HEK293 (cell line): ENCODE measurements around the gene SLC31A1.

ENCODE experiments used
- CTCF ChIA-PET: fragments of 350-600 bp; formaldehyde crosslinking; extraction: SDS; loops from one replicate; lab custom pipeline; 2021; ENCODE audit warnings: antibody characterized with exemption; lab: Yijun Ruan, JAX
- POLR2A ChIA-PET: fragments of 300-600 bp; formaldehyde crosslinking; extraction: SDS; loops from one replicate; lab custom pipeline; 2020; ENCODE audit warnings: antibody characterized with exemption, inconsistent platforms; lab: Yijun Ruan, JAX
- H3K27ac ChIP-seq: fragments of 200-500 bp; sonication (Bioruptor generic); 2 replicates; pipeline ENCODE4 v1.5.1; 2014; ENCODE audit warnings: low read depth, low read length, control low read depth, inconsistent platforms; ENCODE audit errors: extremely low read depth
- H3K36me3 ChIP-seq, 2 experiments: fragments of 200-500 bp in 1 of 2; sonication (Bioruptor generic) in 1 of 2; 1 replicate in 1 of 2; 2 replicates in 1 of 2; pipeline ENCODE4 v1.5.1; 2014 to 2017; ENCODE audit warnings: inconsistent platforms in 2 of 2, low read length in 2 of 2; ENCODE audit not compliant: control insufficient read depth in 2 of 2, insufficient read depth in 1 of 2
- H3K4me1 ChIP-seq: fragments of 200-500 bp; sonication (Bioruptor generic); 2 replicates; pipeline ENCODE4 v1.5.1; 2014; ENCODE audit warnings: mild to moderate bottlenecking, low read length, inconsistent platforms; ENCODE audit not compliant: control insufficient read depth, insufficient read depth
- H3K4me3 ChIP-seq: 2 replicates; pipeline ENCODE4 v1.5.1; 2011; ENCODE audit warnings: low read depth, mild to moderate bottlenecking, control low read depth, low read length, moderate library complexity
- H3K9me3 ChIP-seq: fragments of 200-500 bp; sonication (Bioruptor generic); 2 replicates; pipeline ENCODE4 v1.5.1; 2014; ENCODE audit warnings: low read depth, low read length, inconsistent platforms; ENCODE audit not compliant: control insufficient read depth, insufficient read depth
- ZBTB49 ChIP-seq: fragments of 450-650 bp; formaldehyde crosslinking; IDR thresholded peaks from 2 replicates; pipeline ENCODE4 v1.5.1; 2016; ENCODE audit warnings: missing biosample characterization, missing genetic modification characterization, low read depth
- ZBTB8A ChIP-seq: fragments of 450-650 bp; formaldehyde crosslinking; IDR thresholded peaks from 2 replicates; pipeline ENCODE4 v1.5.1; 2016; ENCODE audit warnings: missing biosample characterization, missing genetic modification characterization
- ZNF223 ChIP-seq: fragments of 450-650 bp; formaldehyde crosslinking; IDR thresholded peaks from 2 replicates; pipeline ENCODE4 v1.5.1; 2016; ENCODE audit warnings: missing biosample characterization, missing genetic modification characterization
- ZNF26 ChIP-seq: fragments of 450-650 bp; formaldehyde crosslinking; IDR thresholded peaks from 2 replicates; pipeline ENCODE4 v1.5.1; 2016; ENCODE audit warnings: missing biosample characterization, missing genetic modification characterization
- ZNF266 ChIP-seq: fragments of 450-650 bp; formaldehyde crosslinking; IDR thresholded peaks from 2 replicates; pipeline ENCODE4 v1.5.1; 2016; ENCODE audit warnings: missing biosample characterization, missing genetic modification characterization, low read depth
- ZNF366 ChIP-seq: fragments of 450-650 bp; formaldehyde crosslinking; conservative IDR thresholded peaks from 2 replicates; pipeline ENCODE4 v1.5.1; 2016; ENCODE audit warnings: missing biosample characterization, missing genetic modification characterization
- ZNF488 ChIP-seq: fragments of 450-650 bp; formaldehyde crosslinking; IDR thresholded peaks from 2 replicates; pipeline ENCODE4 v1.5.1; 2016; ENCODE audit warnings: missing biosample characterization, missing genetic modification characterization
- ZNF596 ChIP-seq: fragments of 450-650 bp; IDR thresholded peaks from 2 replicates; pipeline ENCODE4 v1.5.0; 2018; ENCODE audit warnings: missing biosample characterization, mild to moderate bottlenecking, missing genetic modification characterization, moderate library complexity
- ZNF610 ChIP-seq: fragments of 450-650 bp; formaldehyde crosslinking; IDR thresholded peaks from 2 replicates; pipeline ENCODE4 v1.5.1; 2016; ENCODE audit warnings: missing biosample characterization, missing genetic modification characterization, borderline replicate concordance
- ZNF654 ChIP-seq: fragments of 450-650 bp; formaldehyde crosslinking; IDR thresholded peaks from 2 replicates; pipeline ENCODE4 v1.5.1; 2016; ENCODE audit warnings: low read depth, missing biosample characterization, missing genetic modification characterization
- ZNF830 ChIP-seq: fragments of 450-650 bp; IDR thresholded peaks from 2 replicates; pipeline ENCODE4 v1.5.0; 2018; ENCODE audit warnings: missing biosample characterization, missing genetic modification characterization, low read depth, mild to moderate bottlenecking, moderate library complexity
- ZNF843 ChIP-seq: fragments of 450-650 bp; formaldehyde crosslinking; IDR thresholded peaks from 2 replicates; pipeline ENCODE4 v1.5.1; 2016; ENCODE audit warnings: missing biosample characterization, missing genetic modification characterization

The SLC31A1 gene

GRCh38 chr9:113302792-113303418 lies 81.6 kb downstream of the SLC31A1 start, which contains the start of gene RNF183:
TSS of gene RNF183 (minus strand) at chr9:113303376. CDS start at chr9:113298184, 5,192 bp downstream.
- H3K4me1 ChIP-seq: no peaks in the 10 kb centered on the region
- H3K27ac ChIP-seq: no peak within 1 kb of the TSS
- ChIA-PET CTCF (interaction anchor here (0.6 kb wide), 1 partner anchor 357 kb away, joined by 3 read pairs; no protein-coding TSS in a partner anchor), POLR2A (no interaction called here)
- H3K36me3 ChIP-seq: no peaks in the 10 kb centered on the region
- H3K9me3 ChIP-seq: no peaks in the 10 kb centered on the region
- H3K4me3 ChIP-seq: no peak within 1 kb of the TSS
- TF ChIP-seq ZNF266 (tag by site-specific recombination) (no peak), ZNF830 (tag by site-specific recombination) (no peak), ZBTB8A (no peak), ZNF488 (tag by site-specific recombination) (no peak), ZNF596 (tag by site-specific recombination) (no peak)

- Histone ChIP-seq H3K4me1 (no peaks in the 10 kb centered on the region), H3K36me3 (no peaks in the 10 kb centered on the region), H3K4me3 (no peak overlapping the region), H3K9me3 (no peaks in the 10 kb centered on the region), H3K27ac (no peak overlapping the region)
- POLR2A ChIA-PET: no interaction called here
- no peak for TF ChIP-seq ZNF843 (tag by site-specific recombination)
- TF ChIP-seq ZNF366 (tag by site-specific recombination): peak; percentile 27; the same call in 1 of the 2 replicates
- no peak for TF ChIP-seq ZNF26 (tag by site-specific recombination)
- no peak for TF ChIP-seq ZNF610 (tag by site-specific recombination)
- CTCF ChIA-PET: interaction anchor here (0.7 to 0.9 kb wide), 2 partner anchors 11 kb away, joined by 3 to 4 read pairs; no protein-coding TSS in a partner anchor
Measured at GRCh38 chr9:113306566-113306965, 85.2 kb downstream of the SLC31A1 start.

- TF ChIP-seq ZBTB49 (tag by site-specific recombination): no peak
- H3K4me1 ChIP-seq: no peaks in the 10 kb centered on the region
- no peaks in the 10 kb centered on the region for H3K36me3 ChIP-seq
- no peak overlapping the region for H3K4me3 ChIP-seq
- POLR2A ChIA-PET: no interaction called here
- H3K27ac ChIP-seq: no peak overlapping the region
- no peaks in the 10 kb centered on the region for H3K9me3 ChIP-seq
- CTCF ChIA-PET: interaction anchor here (0.8 to 3.6 kb wide), 6 partner anchors 11 to 76 kb away, joined by 3 to 26 read pairs (median 4); partner anchors contain the start of gene WDR31
Measured at GRCh38 chr9:113307396-113307975, 86.1 kb downstream of the SLC31A1 start.

- no peaks in the 10 kb centered on the region for H3K36me3 ChIP-seq
- H3K9me3 ChIP-seq: no peaks in the 10 kb centered on the region
- TF ChIP-seq ZNF654 (peak; percentile 55), ZNF26 (tag by site-specific recombination) (no peak), ZNF223 (tag by site-specific recombination) (no peak)
- ChIA-PET CTCF (interaction anchor here (0.6 to 3.6 kb wide), 24 partner anchors 9 to 1748 kb away, joined by 3 to 26 read pairs (median 4); partner anchors contain the start of gene WDR31), POLR2A (no interaction called here)
- no peak overlapping the region for H3K4me3 ChIP-seq
- H3K4me1 ChIP-seq: no peaks in the 10 kb centered on the region
- H3K27ac ChIP-seq: no peak overlapping the region
Measured at GRCh38 chr9:113309204-113309813, 88.0 kb downstream of the SLC31A1 start.
